A549 (cell line): ENCODE data around the gene HOXA4. TPM values are rescaled to one million over a fixed set of nuclear protein-coding genes. Genes with fewer than 3 reads are reported as not detected.
A peak's percentile ranks its signal among the peaks of the same experiment; 100 is the strongest.

Experiments
- ATAC-seq, 2 experiments: fragments of 200-7000 bp in 1 of 2; fragments of >200 bp in 1 of 2; cut with Nextera tagmentation in 1 of 2; cut with Tn5 transposase in 1 of 2; 3 replicates each; pipeline versions ENCODE4 v1.8.0 to v1.9.1; 2018 to 2020; ENCODE audit warnings: mild to moderate bottlenecking in 1 of 2, moderate library complexity in 1 of 2
- CTCF ChIA-PET: fragments of 300-600 bp; sonication (Branson Sonifier 250); formaldehyde crosslinking; extraction: SDS; loops from one replicate; lab custom pipeline; 2021; ENCODE audit warnings: antibody characterized with exemption, inconsistent platforms; lab: Yijun Ruan, JAX
- POLR2A ChIA-PET: fragments of 350-600 bp; formaldehyde crosslinking; extraction: SDS; loops from one replicate; lab custom pipeline; 2021; ENCODE audit warnings: antibody characterized with exemption, inconsistent platforms; lab: Yijun Ruan, JAX
- DNase-seq, 2 experiments: peaks; one replicate each; pipeline versions ENCODE4 v3.0.0 to v3.0.0-alpha.2; 2011 to 2016; ENCODE audit warnings: low read depth in 1 of 2, low spot score in 1 of 2
- FAIRE-seq: peaks from 2 replicates; lab custom pipeline; 2011; peaks lifted over from hg19 to GRCh38; lab: Jason Lieb, UNC
- H3K27ac ChIP-seq, 2 experiments: fragments of >200 bp; sonication (Bioruptor Twin); formaldehyde crosslinking; 3 replicates each; pipeline ENCODE4 v1.5.1; 2016 to 2017
- H3K4me1 ChIP-seq: fragments of >200 bp; sonication (Bioruptor Twin); formaldehyde crosslinking; 3 replicates; pipeline ENCODE4 v1.6.1; 2016
- H3K4me2 ChIP-seq: fragments of >200 bp; sonication (Bioruptor Twin); formaldehyde crosslinking; 3 replicates; pipeline ENCODE4 v1.6.1; 2016
- H3K4me3 ChIP-seq: fragments of >200 bp; sonication (Bioruptor Twin); formaldehyde crosslinking; 3 replicates; pipeline ENCODE4 v1.5.1; 2016
- H3K9me3 ChIP-seq: fragments of >200 bp; sonication (Bioruptor Twin); formaldehyde crosslinking; 3 replicates; pipeline ENCODE4 v1.6.1; 2016
- EHF ChIP-seq: fragments of 250-450 bp; sonication (Bioruptor Pico); IDR thresholded peaks from 2 replicates; pipeline ENCODE4 v1.5.0; 2020; ENCODE audit warnings: mild to moderate bottlenecking
- EP300 ChIP-seq, 2 experiments: fragments of >200 bp; sonication (Bioruptor Twin); formaldehyde crosslinking; IDR thresholded peaks; 2 replicates in 1 of 2; 3 replicates in 1 of 2; pipeline ENCODE4 v1.6.1; 2016 to 2017
- FOSB ChIP-seq: fragments of 250-450 bp; sonication (Bioruptor Pico); IDR thresholded peaks from 2 replicates; pipeline ENCODE4 v1.5.0; 2020; ENCODE audit warnings: mild to moderate bottlenecking, moderate library complexity
- HEYL ChIP-seq: fragments of 250-450 bp; sonication (Bioruptor Pico); IDR thresholded peaks from 2 replicates; pipeline ENCODE4 v1.8.0; 2021; ENCODE audit warnings: mild to moderate bottlenecking, moderate library complexity
- HMGXB4 ChIP-seq: fragments of 250-450 bp; sonication (Bioruptor Pico); IDR thresholded peaks from 2 replicates; pipeline ENCODE4 v1.5.0; 2021; ENCODE audit warnings: mild to moderate bottlenecking, moderate library complexity, borderline replicate concordance
- HOXB5 ChIP-seq: fragments of 250-450 bp; sonication (Bioruptor Pico); IDR thresholded peaks from 2 replicates; pipeline ENCODE4 v1.5.0; 2020; ENCODE audit warnings: mild to moderate bottlenecking, moderate library complexity
- JUN ChIP-seq, 2 experiments: fragments of >200 bp; sonication (Bioruptor Twin); formaldehyde crosslinking; IDR thresholded peaks; 2 replicates in 1 of 2; 3 replicates in 1 of 2; pipeline ENCODE4 v1.6.1; 2016 to 2017
- JUNB ChIP-seq: fragments of >200 bp; sonication (Bioruptor Twin); formaldehyde crosslinking; IDR thresholded peaks from 2 replicates; pipeline ENCODE4 v1.6.1; 2016
- KDM1A ChIP-seq: fragments of 200-600 bp; sonication (generic); IDR thresholded peaks from 2 replicates; pipeline ENCODE4 v1.6.1; 2016; ENCODE audit warnings: low read depth, mild to moderate bottlenecking
- KDM5A ChIP-seq: fragments of 200-600 bp; sonication (generic); IDR thresholded peaks from 2 replicates; pipeline ENCODE4 v1.6.1; 2016; ENCODE audit warnings: antibody characterized with exemption, mild to moderate bottlenecking
- MAFK ChIP-seq: fragments of 450-650 bp; IDR thresholded peaks from 2 replicates; pipeline ENCODE4 v1.6.1; 2014; ENCODE audit not compliant: partially characterized antibody
- MAX ChIP-seq: IDR thresholded peaks from 2 replicates; pipeline ENCODE4 v1.6.1; 2012
- MAZ ChIP-seq: fragments of 150-350 bp; IDR thresholded peaks from 2 replicates; pipeline ENCODE4 v1.6.1; 2014; ENCODE audit warnings: antibody characterized with exemption, low read depth, low read length, borderline replicate concordance
- NPAS2 ChIP-seq: fragments of 250-450 bp; sonication (Bioruptor Pico); IDR thresholded peaks from 2 replicates; pipeline ENCODE4 v1.8.0; 2022; ENCODE audit warnings: mild to moderate bottlenecking, moderate library complexity, borderline replicate concordance
- POLR2A ChIP-seq: IDR thresholded peaks from 2 replicates; pipeline ENCODE4 v1.6.1; 2012; ENCODE audit warnings: mild to moderate bottlenecking, low read length
- POLR2AphosphoS2 ChIP-seq: conservative IDR thresholded peaks from 2 replicates; pipeline ENCODE4 v1.6.1; 2012; ENCODE audit warnings: low read length, improper control_type of control experiment, inconsistent platforms
- REST ChIP-seq: fragments of 200-600 bp; sonication (generic); IDR thresholded peaks from 2 replicates; pipeline ENCODE4 v1.6.1; 2016; ENCODE audit warnings: antibody characterized with exemption, mild to moderate bottlenecking, moderate library complexity
- RFX5 ChIP-seq: fragments of 450-650 bp; IDR thresholded peaks from 2 replicates; pipeline ENCODE4 v1.7.1; 2014; ENCODE audit warnings: antibody characterized with exemption, mild to moderate bottlenecking, moderate library complexity
- TFCP2L1 ChIP-seq: fragments of 250-450 bp; sonication (Bioruptor Pico); IDR thresholded peaks from 2 replicates; pipeline ENCODE4 v1.5.0; 2021; ENCODE audit warnings: mild to moderate bottlenecking
- TP53 ChIP-seq: fragments of 250-450 bp; sonication (Bioruptor Pico); IDR thresholded peaks from 2 replicates; pipeline ENCODE4 v1.5.0; 2021; ENCODE audit warnings: mild to moderate bottlenecking, moderate library complexity
- USF2 ChIP-seq: fragments of 450-650 bp; IDR thresholded peaks from 2 replicates; pipeline ENCODE4 v1.6.1; 2014; ENCODE audit warnings: antibody characterized with exemption
- ZC3H11A ChIP-seq: fragments of 450-650 bp; IDR thresholded peaks from 2 replicates; pipeline ENCODE4 v1.6.1; 2014; ENCODE audit warnings: antibody characterized with exemption, mild to moderate bottlenecking
- WGBS: methylation state at CpG from one replicate; pipeline ENCODE4 v1.1.6; 2017; ENCODE audit errors: missing lambda C conversion rate; 5-methylcytosine and 5-hydroxymethylcytosine counted together
- polyA plus RNA-seq, 4 experiments: library from polyadenylated mRNA; depleted of rRNA in 3 of 4; stranded (reverse); fragments of >200 nt; fragmentation: RNase III in 1 of 4; extraction: RNeasy Plus Mini Kit Qiagen cat#74134 plus additional on column Dnase treatment in 1 of 4; gene quantifications; 2 replicates in 3 of 4; 3 replicates in 1 of 4; pipeline ENCODE4 v1.2.3, GENCODE V29; 2011 to 2017

HOXA4 gene
- polyA plus RNA-seq, 2 of the 4 experiments (the other 2 are of a cell fraction): 2.1 to 2.6 TPM

GRCh38 chr7:27173956-27174873 is 43.7 kb upstream of the HOXA4 start, which contains the start of gene HOXA10:
Gene HOXA10 (minus strand): TSS chr7:27174320. CDS start chr7:27174306, 14 bp downstream.
- ChIA-PET CTCF (interaction anchor here (1.6 to 6.1 kb wide), 3 partner anchors 12 to 21 kb away, joined by 3 to 47 read pairs (median 4); no protein-coding TSS in a partner anchor), POLR2A (interaction anchor here (0.6 kb wide), 1 partner anchor 747 kb away, joined by 3 read pairs; no protein-coding TSS in a partner anchor)
- WGBS: 93% methylated on average over 70 of the region's 82 CpGs
- H3K4me1 ChIP-seq: peaks cover 5% of the 10 kb centered on the region; the same call in 2 of the 3 replicates
- DNase-seq: no peak
- no peaks in the 10 kb centered on the region for H3K9me3 ChIP-seq
- H3K4me2 ChIP-seq: peak within 1 kb of the TSS; percentile 74
- TF ChIP-seq TFCP2L1 (CRISPR knock-in tag) (no peak), JUNB (no peak), RFX5 (no peak), POLR2A (no peak), HEYL (CRISPR knock-in tag) (no peak), NPAS2 (CRISPR knock-in tag) (no peak), HMGXB4 (CRISPR knock-in tag) (no peak), MAZ (no peak), FOSB (CRISPR knock-in tag) (no peak), EP300 (IDR thresholded peaks at IDR 0.05) (no peak), MAFK (no peak), KDM5A (no peak), POLR2AphosphoS2 (no peak), KDM1A (no peak), ZC3H11A (no peak), JUN (IDR thresholded peaks at IDR 0.05) (no peak), REST (no peak), EHF (no peak), USF2 (no peak)
- no peak for ATAC-seq
- peak within 1 kb of the TSS; percentile 88 to 90 for H3K27ac ChIP-seq
- no peak for FAIRE-seq
- peak within 1 kb of the TSS; percentile 54 for H3K4me3 ChIP-seq

- CTCF ChIA-PET: interaction anchor here (1.3 to 6.1 kb wide), 4 partner anchors 8 to 22 kb away, joined by 3 to 47 read pairs (median 4); no protein-coding TSS in a partner anchor
Measured at GRCh38 chr7:27173511-27173955, 43.0 kb upstream of the HOXA4 start.

More at GRCh38 chr7:27173511-27173955, 43.0 kb upstream of the HOXA4 start:
- Histone ChIP-seq H3K9me3 (no peaks in the 10 kb centered on the region), H3K4me2 (peak overlapping the region; percentile 74), H3K4me3 (peak overlapping the region; percentile 54), H3K4me1 (peaks cover 4% of the 10 kb centered on the region; the same call in 1 of the 3 replicates), H3K27ac (peak overlapping the region; percentile 88 to 90)
- FAIRE-seq: no peak
- peak; percentile 36 to 51; a peak in 4 of 6 replicates for ATAC-seq
- TF ChIP-seq TP53 (CRISPR knock-in tag): no peak
- no peak for TF ChIP-seq HOXB5 (CRISPR knock-in tag)
- TF ChIP-seq MAX: 0 out of 2 replicates have a peak, but pooled peaks have one; percentile 15
- peak; percentile 27 for TF ChIP-seq POLR2A
- POLR2A ChIA-PET: interaction anchor here (1.1 kb wide), 1 partner anchor 59 kb away, joined by 4 read pairs; no protein-coding TSS in a partner anchor
- WGBS: 95% methylated on average over 15 of the region's 59 CpGs
- no peak for DNase-seq
